K562 (cell line): Measurements from ENCODE around the gene BBC3. TPM values are rescaled to one million over a fixed set of nuclear protein-coding genes. Genes with fewer than 3 reads are reported as not detected.

Experiments used
- CBX1 ChIP-seq: sonication (generic); IDR thresholded peaks from 2 replicates; pipeline ENCODE4 v1.6.1; 2016; ENCODE audit warnings: antibody characterized with exemption, low read depth, mild to moderate bottlenecking
- CBX3 ChIP-seq, 2 experiments: IDR thresholded peaks; 1 replicate in 1 of 2; 2 replicates in 1 of 2; pipeline ENCODE4 v1.6.1; 2012; ENCODE audit warnings: inconsistent platforms in 2 of 2, low read length in 2 of 2, borderline replicate concordance in 1 of 2, control low read depth in 1 of 2
- FUS ChIP-seq: fragments of 200-400 bp; formaldehyde crosslinking; optimal IDR thresholded peaks from 2 replicates; pipeline ENCODE3; 2017; ENCODE audit warnings: low read depth, low read length
- GTF2A2 ChIP-seq: IDR thresholded peaks from 2 replicates; pipeline ENCODE4 v1.6.1; 2016; ENCODE audit warnings: mild to moderate bottlenecking, missing genetic modification characterization, missing compliant biosample characterization
- IFI16 ChIP-seq: fragments of 250-450 bp; sonication (Bioruptor Pico); IDR thresholded peaks from 2 replicates; pipeline ENCODE4 v2.1.2; 2022; ENCODE audit warnings: mild to moderate bottlenecking, inconsistent platforms
- RBBP5 ChIP-seq: fragments of 200-600 bp; sonication (generic); IDR thresholded peaks from 2 replicates; pipeline ENCODE4 v1.6.1; 2012; ENCODE audit warnings: borderline replicate concordance, mild to moderate bottlenecking, low read length, control low read depth, inconsistent platforms; ENCODE audit not compliant: insufficient read depth, poor library complexity, severe bottlenecking
- REST ChIP-seq, 2 experiments: fragments of 450-650 bp; formaldehyde crosslinking in 1 of 2; IDR thresholded peaks; 2 replicates each; pipeline versions ENCODE4 v1.4.0 to v1.6.1; 2014 to 2020; ENCODE audit warnings: mild to moderate bottlenecking in 2 of 2, borderline replicate concordance in 1 of 2, low read depth in 1 of 2
- SMARCA5 ChIP-seq: fragments of 450-650 bp; IDR thresholded peaks from 2 replicates; pipeline ENCODE4 v1.6.1; 2016
- SNRNP70 ChIP-seq: fragments of 200-400 bp; formaldehyde crosslinking; optimal IDR thresholded peaks from 2 replicates; pipeline ENCODE3; 2017; ENCODE audit warnings: low read depth, low read length
- ZBTB9 ChIP-seq: fragments of 450-650 bp; formaldehyde crosslinking; IDR thresholded peaks from 2 replicates; pipeline ENCODE4 v1.4.0; 2020; ENCODE audit warnings: mild to moderate bottlenecking, moderate library complexity
- ZKSCAN1 ChIP-seq: fragments of 150-350 bp; IDR thresholded peaks from 2 replicates; pipeline ENCODE4 v1.6.1; 2016; ENCODE audit warnings: low read depth, low read length
- polyA plus RNA-seq, 8 experiments: library from polyadenylated mRNA; depleted of rRNA in 4 of 8; stranded (reverse) in 5 of 8; unstranded in 3 of 8; fragments of >200 nt; fragmentation: Nextera tagmentation in 2 of 8; fragmentation: Illumina TruSeq in 1 of 8; extraction: Ambion mirVana in 2 of 8; extraction: Trizol in 1 of 8; gene quantifications; 2 replicates each; pipeline versions ENCODE4 v1.2.1 to v1.2.3, GENCODE V29; 2011 to 2014; ENCODE audit warnings: inconsistent platforms in 1 of 8, missing spikeins in 1 of 8
- total RNA-seq, 7 experiments: library from RNA; depleted of rRNA in 6 of 7; stranded (reverse); fragments of >200 nt in 6 of 7; fragmentation: Illumina TruSeq in 2 of 7; extraction: Trizol in 2 of 7; gene quantifications; 2 replicates each; pipeline versions ENCODE4 v1.2.1 to v1.2.3, GENCODE V29; 2011 to 2021; ENCODE audit warnings: low replicate concordance in 1 of 7
- TF ChIP-seq, protein P1 (sequence below): fragments of 450-650 bp; IDR thresholded peaks from 2 replicates; pipeline ENCODE4 v1.6.1; 2016; ENCODE audit warnings: borderline replicate concordance
- TF ChIP-seq, protein P2 (sequence below): sonication (generic); formaldehyde crosslinking; IDR thresholded peaks from 2 replicates; pipeline ENCODE4 v1.8.1; 2023; ENCODE audit warnings: mild to moderate bottlenecking, missing genetic modification reagents, moderate library complexity

Gene BBC3
- total and polyA plus RNA-seq, 9 of the 15 experiments (the other 6 are each of a cell fraction or from before 2014, with no cell fraction given): 0.15 to 30.7 (median 4.8) TPM

- TF ChIP-seq SNRNP70 (no peak), REST (IDR thresholded peaks at IDR 0.05; ENCODE audit: borderline replicate concordance) (peak; percentile 95), REST (CRISPR knock-in tag; IDR thresholded peaks at IDR 0.05; ENCODE audit: low read depth) (no peak), FUS (peak; percentile 73), SMARCA5 (peak; percentile 23; the same call in 1 of the 2 replicates), GTF2A2 (tag) (no peak), CBX1 (peak; percentile 83; the same call in 1 of the 2 replicates), ZKSCAN1 (peak; percentile 13; the same call in 1 of the 2 replicates), ZBTB9 (peak; percentile 74; the same call in 1 of the 2 replicates), CBX3 (IDR thresholded peaks at IDR 0.05; ENCODE audit: borderline replicate concordance in 1 of 2, low read length in 2 of 2) (no peak), RBBP5 (peak; percentile 54), IFI16 (CRISPR knock-in tag) (no peak)
- TF ChIP-seq, protein P1, sequence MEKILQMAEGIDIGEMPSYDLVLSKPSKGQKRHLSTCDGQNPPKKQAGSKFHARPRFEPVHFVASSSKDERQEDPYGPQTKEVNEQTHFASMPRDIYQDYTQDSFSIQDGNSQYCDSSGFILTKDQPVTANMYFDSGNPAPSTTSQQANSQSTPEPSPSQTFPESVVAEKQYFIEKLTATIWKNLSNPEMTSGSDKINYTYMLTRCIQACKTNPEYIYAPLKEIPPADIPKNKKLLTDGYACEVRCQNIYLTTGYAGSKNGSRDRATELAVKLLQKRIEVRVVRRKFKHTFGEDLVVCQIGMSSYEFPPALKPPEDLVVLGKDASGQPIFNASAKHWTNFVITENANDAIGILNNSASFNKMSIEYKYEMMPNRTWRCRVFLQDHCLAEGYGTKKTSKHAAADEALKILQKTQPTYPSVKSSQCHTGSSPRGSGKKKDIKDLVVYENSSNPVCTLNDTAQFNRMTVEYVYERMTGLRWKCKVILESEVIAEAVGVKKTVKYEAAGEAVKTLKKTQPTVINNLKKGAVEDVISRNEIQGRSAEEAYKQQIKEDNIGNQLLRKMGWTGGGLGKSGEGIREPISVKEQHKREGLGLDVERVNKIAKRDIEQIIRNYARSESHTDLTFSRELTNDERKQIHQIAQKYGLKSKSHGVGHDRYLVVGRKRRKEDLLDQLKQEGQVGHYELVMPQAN: peak; percentile 74
- TF ChIP-seq, protein P2, sequence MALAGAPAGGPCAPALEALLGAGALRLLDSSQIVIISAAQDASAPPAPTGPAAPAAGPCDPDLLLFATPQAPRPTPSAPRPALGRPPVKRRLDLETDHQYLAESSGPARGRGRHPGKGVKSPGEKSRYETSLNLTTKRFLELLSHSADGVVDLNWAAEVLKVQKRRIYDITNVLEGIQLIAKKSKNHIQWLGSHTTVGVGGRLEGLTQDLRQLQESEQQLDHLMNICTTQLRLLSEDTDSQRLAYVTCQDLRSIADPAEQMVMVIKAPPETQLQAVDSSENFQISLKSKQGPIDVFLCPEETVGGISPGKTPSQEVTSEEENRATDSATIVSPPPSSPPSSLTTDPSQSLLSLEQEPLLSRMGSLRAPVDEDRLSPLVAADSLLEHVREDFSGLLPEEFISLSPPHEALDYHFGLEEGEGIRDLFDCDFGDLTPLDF: peak; percentile 82
These were observed 42.5 kb upstream of the BBC3 start (continued) for GRCh38 chr19:47273313-47274070.
